Stimulated activated naive CD4-positive, alpha-beta T cell treated with Interleukin-2 at 50 U/mL for 16 hours (primary cell): Measurements from ENCODE around the gene MRPL38.

Experiments used
- DNase-seq: peaks from one replicate; lab custom pipeline; 2025; lab: John Stamatoyannopoulos, UW

Gene MRPL38

DNA sequence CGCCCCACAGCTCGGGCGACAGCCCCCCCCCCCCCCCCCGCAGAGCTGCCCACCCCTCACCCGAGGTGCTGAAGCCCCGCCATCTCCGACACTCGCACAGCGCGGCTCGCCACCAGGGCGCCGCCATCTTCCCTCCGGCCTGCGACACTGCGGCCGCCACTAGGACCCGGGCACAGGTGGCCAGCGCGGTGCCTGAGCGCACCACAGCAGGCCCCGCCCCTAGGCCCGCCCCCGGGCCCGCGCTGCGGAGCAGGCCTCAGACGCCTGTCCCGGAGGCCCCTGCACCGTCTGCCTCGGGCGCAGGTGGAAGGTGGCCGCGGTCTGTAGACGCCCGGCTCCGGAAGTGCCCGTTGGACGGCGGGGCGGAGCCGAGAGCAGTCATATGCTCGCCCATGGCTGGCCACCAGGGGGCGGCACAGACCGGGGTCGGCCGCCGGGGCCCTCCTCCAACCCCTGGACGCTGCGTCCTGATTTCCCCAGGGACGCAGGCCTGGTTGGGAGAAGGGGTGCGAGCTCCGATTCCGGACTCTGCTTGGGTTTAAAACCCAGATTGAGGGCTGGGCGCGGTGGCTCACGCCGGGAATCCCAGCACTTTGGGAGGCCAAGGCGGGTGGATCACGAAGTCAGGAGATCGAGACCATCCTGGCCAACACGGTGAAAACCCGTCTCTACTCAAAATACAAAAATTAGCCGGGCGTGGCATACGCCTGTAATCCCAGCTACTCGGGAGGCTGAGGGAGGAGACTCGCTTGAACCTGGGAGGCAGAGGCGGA is at the start of gene MRPL38:
Gene MRPL38, minus strand, starts transcription at position 136 of the 773 bp plus-strand sequence. Its CDS starts 9 bp downstream, at position 127.
- peak; percentile 92 for DNase-seq

GRCh38 chr17:75950855-75951554 is 46.3 kb upstream of the MRPL38 start:
- no peak for DNase-seq

- DNase-seq: no peak
These were observed 45.7 kb upstream of the MRPL38 start for GRCh38 chr17:75950421-75950820.

GRCh38 chr17:75945211-75945610 is 40.5 kb upstream of the MRPL38 start:
- no peak for DNase-seq

DNA sequence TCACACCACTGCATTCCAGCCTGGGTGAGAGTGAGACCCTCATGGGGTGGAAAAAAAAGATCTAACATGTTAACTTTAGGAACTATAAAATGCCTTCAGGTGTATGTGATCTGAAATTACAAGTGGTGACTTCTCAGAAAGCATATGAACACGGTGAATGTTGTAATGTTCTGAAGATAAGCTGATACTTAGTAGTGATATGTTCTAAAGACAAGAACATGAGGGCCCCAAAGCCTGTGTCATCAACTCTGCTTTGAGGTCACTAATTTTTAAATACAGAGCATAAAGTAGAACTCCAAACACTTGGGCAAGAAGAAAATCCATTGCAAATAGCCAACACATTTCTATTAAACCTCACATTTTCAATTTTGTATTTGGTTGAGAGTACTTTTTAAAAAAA is 38.8 kb upstream of the MRPL38 start:
- no peak for DNase-seq

DNA sequence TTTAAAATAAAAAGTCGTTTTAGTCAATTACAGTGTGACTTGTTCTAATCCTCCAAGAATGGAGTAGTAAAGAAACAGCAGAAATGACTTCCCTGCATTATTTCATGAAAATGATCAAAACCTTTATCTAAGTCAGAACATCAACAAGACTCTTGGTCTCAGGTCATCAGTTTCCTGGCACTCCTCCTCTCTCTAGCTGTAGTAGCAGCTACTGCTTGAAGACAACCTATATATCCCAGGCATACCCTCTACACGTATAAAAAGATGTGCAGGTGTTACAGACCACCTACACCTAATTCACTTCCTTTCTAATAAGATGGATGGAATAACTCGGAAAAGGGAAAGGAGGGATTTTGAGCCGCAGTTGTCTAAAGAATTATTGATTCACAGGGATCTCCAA is 37.8 kb upstream of the MRPL38 start:
- DNase-seq: no peak

GRCh38 chr17:75941442-75941819 is 36.7 kb upstream of the MRPL38 start:
- DNase-seq: no peak

DNA sequence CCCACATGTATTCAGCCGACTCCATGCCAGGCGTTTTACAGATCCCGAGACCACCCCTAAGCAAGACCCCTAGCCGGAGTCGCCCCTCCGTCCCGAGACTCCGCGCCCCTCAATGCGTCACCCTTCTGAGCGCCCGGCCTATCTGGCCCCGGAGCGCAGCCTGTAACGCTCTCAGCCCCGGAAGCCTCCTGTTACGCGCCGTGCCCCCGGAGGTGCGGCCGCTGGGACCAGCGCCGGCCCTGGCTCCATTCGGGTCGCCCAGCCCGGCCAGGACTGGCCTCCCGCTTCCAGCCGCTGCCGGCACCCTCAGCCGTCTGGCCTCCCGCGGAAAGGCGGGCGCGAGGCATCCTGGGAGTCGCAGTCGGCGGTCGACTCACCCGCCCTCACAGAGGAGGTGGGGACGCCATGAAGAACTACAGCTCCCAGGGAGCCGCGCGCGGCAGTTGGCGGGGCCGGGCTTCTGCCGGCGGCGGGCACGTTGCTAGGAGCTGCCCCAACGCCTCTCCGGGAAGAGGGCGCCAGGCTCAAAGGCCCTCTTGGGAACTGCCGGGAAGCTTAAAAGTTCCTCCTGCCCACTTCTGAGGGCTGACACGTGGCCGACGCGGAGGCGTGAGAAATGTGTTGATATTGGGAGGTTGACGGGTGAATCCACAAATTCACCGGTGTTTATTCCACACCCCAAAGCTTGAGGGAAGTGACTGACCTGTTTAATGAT is 36.2 kb upstream of the MRPL38 start, which contains the start of gene FBF1:
Gene FBF1, minus strand, starts transcription at position 316 of the 715 bp plus-strand sequence. CDS start 2,893 bp downstream, outside the sequence.
- peak; percentile 84 for DNase-seq

DNA sequence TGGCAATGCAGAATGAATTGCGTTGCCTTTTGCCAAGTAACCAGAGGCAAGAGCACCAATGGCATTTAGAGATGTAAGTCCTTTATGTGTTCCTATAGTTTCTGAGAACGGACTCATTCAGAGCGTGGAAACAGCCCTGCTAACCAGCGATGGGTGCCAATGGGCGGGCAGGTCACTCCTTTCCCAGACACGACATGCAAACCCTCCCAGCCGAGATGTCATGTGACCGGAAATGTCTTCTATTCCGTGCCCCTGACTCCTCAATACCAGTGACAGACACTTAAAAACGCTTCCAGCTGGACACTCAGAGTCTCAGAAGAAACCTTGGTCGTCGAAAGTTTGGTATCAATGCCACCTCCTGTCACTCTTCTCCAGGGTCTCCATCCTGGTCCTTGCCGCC is 33.0 kb upstream of the MRPL38 start:
- DNase-seq: no peak

- DNase-seq: no peak
These were observed 29.1 kb upstream of the MRPL38 start for GRCh38 chr17:75933808-75934207.

DNA sequence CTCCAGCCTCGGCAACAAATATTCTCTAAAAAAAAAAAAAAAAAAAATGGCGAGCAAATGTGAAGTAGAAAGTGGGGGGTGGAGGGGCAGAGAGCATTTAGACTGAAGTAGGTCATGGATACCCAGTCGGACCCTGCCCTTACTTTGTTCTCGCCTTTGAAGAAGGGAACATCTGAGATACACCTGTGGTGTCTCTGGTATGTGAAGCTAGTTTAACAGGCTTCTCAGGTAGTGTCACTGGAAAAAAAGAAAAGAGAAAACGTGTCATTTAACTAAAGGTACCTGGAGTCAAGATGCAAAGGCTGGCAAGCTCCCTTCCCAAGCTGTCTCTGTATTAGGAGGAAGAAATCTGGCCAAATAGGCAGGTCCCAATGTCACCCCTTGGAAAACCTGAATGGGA is 28.2 kb upstream of the MRPL38 start:
- no peak for DNase-seq

DNA sequence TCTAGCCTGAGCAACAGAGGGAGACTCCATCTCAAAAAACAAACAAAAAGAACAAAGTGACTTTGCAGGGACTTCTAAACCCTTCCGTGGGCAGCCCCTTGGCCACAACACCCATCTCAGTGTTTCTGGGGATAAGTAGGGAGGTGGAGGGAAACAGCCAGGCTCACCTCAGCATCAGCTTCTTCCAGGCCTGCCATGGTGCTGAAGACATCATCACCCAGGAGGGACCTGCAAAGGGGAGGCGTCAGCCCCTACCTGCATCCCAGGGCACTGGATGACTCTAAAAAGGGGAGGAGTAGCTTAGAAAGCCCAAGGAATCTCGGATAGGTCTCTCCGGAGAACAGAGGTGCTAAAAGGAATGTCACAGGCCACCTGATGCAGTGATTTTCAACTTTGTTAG is 26.4 kb upstream of the MRPL38 start:
- DNase-seq: no peak

DNA sequence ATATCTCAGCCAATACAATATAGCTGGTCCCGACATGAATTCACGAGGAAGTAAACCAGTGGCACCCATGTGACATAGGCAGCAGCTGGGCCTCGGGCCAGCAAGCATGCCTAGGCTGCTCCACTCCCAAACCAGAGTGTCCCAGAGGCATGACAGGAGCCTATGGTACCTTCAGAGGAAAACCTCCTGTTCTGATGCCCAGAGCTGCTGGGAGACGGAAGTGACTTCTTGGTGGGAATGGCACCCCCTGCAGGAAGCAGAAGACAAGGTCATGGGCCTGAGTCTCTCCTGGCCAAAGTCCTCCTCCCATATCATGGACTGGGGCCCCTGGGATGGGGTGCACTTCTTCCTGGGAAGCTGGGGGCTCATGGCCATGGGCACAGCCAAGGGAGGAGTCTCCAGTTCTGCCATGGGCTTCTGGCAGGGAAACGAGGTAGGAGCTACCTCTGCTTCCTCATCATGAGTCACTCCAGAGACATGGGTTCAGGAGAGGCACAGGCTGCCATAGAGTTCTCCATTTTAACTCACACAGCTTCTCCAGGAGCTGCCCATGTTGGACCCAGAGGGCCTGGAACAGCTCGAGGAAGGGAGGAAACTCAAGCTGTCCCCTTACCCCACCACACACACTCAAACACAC is 22.7 kb upstream of the MRPL38 start:
- no peak for DNase-seq

GRCh38 chr17:75926456-75926855 is 21.8 kb upstream of the MRPL38 start:
- DNase-seq: no peak

GRCh38 chr17:75925912-75926311 is 21.2 kb upstream of the MRPL38 start:
- DNase-seq: no peak

- no peak for DNase-seq
These were observed 20.4 kb upstream of the MRPL38 start for GRCh38 chr17:75925103-75925502.

- no peak for DNase-seq
These were observed 18.5 kb upstream of the MRPL38 start for GRCh38 chr17:75922963-75923874.

GRCh38 chr17:75922173-75922961 is 17.7 kb upstream of the MRPL38 start:
- DNase-seq: no peak

GRCh38 chr17:75921596-75921995 is 16.9 kb upstream of the MRPL38 start:
- DNase-seq: no peak

DNA sequence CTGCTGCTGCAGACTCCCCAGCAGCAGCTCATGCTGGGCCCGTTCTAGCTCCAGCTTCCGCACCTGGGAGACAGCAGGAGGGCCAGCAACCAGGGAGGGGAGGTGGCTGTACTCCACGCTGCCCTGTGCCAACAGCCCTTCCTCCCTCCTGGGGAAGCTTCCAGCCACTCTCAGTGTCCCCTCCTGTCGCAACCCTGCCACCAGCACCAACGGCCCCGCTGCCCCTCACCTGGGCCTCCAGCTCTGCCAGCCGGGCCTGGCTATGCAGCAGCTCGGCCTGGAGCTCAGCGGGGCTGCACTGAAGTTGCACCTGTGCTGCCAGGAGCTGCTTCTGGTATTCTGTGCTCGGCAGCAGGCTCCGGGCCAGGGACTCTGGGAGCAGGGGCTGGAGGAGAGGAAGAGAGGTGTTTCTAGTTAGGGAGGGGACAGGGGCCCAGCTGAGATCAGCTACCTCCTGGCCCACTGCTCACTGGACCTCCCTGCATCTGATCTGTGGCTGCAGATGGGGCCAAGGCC is 15.4 kb upstream of the MRPL38 start:
- no peak for DNase-seq
